Heart right ventricle (tissue), 16 donors: Measurements from ENCODE around the gene PRIM1. TPM values are rescaled to one million over a fixed set of nuclear protein-coding genes. Genes with fewer than 3 reads are reported as not detected.

ENCODE experiments used
- ATAC-seq, 8 donors: fragments of 200-7000 bp; cut with Tn5 transposase; one replicate each; pipeline ENCODE4 v1.9.1; 2020; ENCODE audit warnings: mild to moderate bottlenecking in 8 of 8, moderate library complexity in 8 of 8, moderate number of reproducible peaks in 1 of 8
- DNase-seq, 2 donors: peaks; one replicate each; pipeline ENCODE4 v3.0.0-alpha.2; 2020
- H3K27ac ChIP-seq, 10 donors: fragments of 200-600 bp; sonication (generic) in 2 of 10; one replicate each; pipeline versions ENCODE4 v1.5.0 to v1.8.0; 2020 to 2022; ENCODE audit warnings: mild to moderate bottlenecking in 3 of 10
- H3K27me3 ChIP-seq, 7 donors: fragments of 200-600 bp; one replicate each; pipeline ENCODE4 v1.8.0; 2021 to 2022; ENCODE audit warnings: mild to moderate bottlenecking in 2 of 7
- H3K36me3 ChIP-seq, 9 donors: fragments of 200-600 bp; sonication (generic) in 1 of 9; one replicate each; pipeline versions ENCODE4 v1.5.0 to v1.8.0; 2020 to 2022; ENCODE audit warnings: mild to moderate bottlenecking in 2 of 9
- H3K4me1 ChIP-seq, 9 donors: fragments of 200-600 bp; sonication (generic) in 1 of 9; one replicate each; pipeline versions ENCODE4 v1.5.0 to v1.8.0; 2020 to 2022; ENCODE audit warnings: mild to moderate bottlenecking in 4 of 9
- H3K4me3 ChIP-seq, 10 donors: fragments of 200-600 bp; sonication (generic) in 2 of 10; one replicate each; pipeline versions ENCODE4 v1.5.0 to v1.8.0; 2020 to 2022; ENCODE audit warnings: mild to moderate bottlenecking in 7 of 10, moderate library complexity in 2 of 10
- H3K9me3 ChIP-seq, 11 donors: fragments of 200-600 bp in 10 of 11; sonication (generic) in 2 of 11; one replicate each; pipeline versions ENCODE4 v1.5.0 to v1.8.0; 2013 to 2022; ENCODE audit warnings: mild to moderate bottlenecking in 2 of 11, control low read depth in 1 of 11, moderate library complexity in 1 of 11
- WGBS, 2 donors: extraction: QIAGEN DNeasy Blood & Tissue Kit; methylation state at CpG; one replicate each; pipeline ENCODE4 v1.1.7; 2013; ENCODE audit warnings: inconsistent platforms in 1 of 2; 5-methylcytosine and 5-hydroxymethylcytosine counted together
- intact Hi-C, 10 donors: fragments of 100-400 bp; cut with DNase I; formaldehyde crosslinking; loops; one replicate each; pipeline versions ENCODE4 v1.11.1 to v1.14.2; 2022
- polyA plus RNA-seq, 2 donors: library from polyadenylated mRNA; stranded (reverse); fragments of 200-250 nt; gene quantifications; one replicate each; pipeline ENCODE4 v1.2.3, GENCODE V29; 2013
- total RNA-seq, 10 donors: library from RNA; stranded (reverse); fragmentation: NEBNext Ultra II Directional in 3 of 10; extraction: Animal tissue kit (Norgen Biotek cat#: 25700) in 3 of 10; gene quantifications; one replicate each; pipeline versions ENCODE4 v1.2.1 to v1.2.4, GENCODE V29; 2021 to 2023
- TF ChIP-seq, protein P1 (sequence below), 9 donors: fragments of 200-600 bp; sonication (generic) in 2 of 9; IDR thresholded peaks; one replicate each; pipeline versions ENCODE4 v1.5.0 to v1.8.0; 2021 to 2022; ENCODE audit warnings: antibody characterized with exemption in 9 of 9, mild to moderate bottlenecking in 5 of 9, moderate library complexity in 1 of 9
- donor health status: Arrhythmogenic right ventricular cardiomyopathy.
- donor health status: ischemic (EF 13 %, LVEDD 7.1; RV severe dilation, severe dysfunction).
- donor health status: healthy with polysubstance abuse.
- donor health status: DM: no; HTN: yes; CAD: no.
- donor health status: DM: no; HTN: no; CAD: no.
- donor health status: ischemic (EF 25% LVEDD 6.9; RV normal size, moderate dysfunction).
- donor health status: ischemic (EF 25% LVEDD 5.7; RV mildly dilated, moderate dysfunction).
- donor health status: healthy.
- donor health status: DM: yes; HTN: yes; CAD: no.
- donor health status: Ischemic cardiomyopathy.
- donor health status: ischemic (EF 35%, LVEDD 5.7; RV mildly dilated, moderate dysfunction).
- donor health status: nonischemic (EF 11% LVEDD 7.7; RV severe dilation, severe dysfunction).
- donor health status: DM: yes; HTN: yes; CAD: no.
- donor health status: PGD.
- donor health status: ischemic (EF 29% LVEDD 5.4; RV normal size, mild dysfunction).
- donor health status: nonischemic (EF 23%, LVEDD 6.1; RV moderate dilation, normal function).

The PRIM1 gene
- total and polyA plus RNA-seq, 12 donors: 1.8 to 4.7 (median 3.0) TPM

DNA sequence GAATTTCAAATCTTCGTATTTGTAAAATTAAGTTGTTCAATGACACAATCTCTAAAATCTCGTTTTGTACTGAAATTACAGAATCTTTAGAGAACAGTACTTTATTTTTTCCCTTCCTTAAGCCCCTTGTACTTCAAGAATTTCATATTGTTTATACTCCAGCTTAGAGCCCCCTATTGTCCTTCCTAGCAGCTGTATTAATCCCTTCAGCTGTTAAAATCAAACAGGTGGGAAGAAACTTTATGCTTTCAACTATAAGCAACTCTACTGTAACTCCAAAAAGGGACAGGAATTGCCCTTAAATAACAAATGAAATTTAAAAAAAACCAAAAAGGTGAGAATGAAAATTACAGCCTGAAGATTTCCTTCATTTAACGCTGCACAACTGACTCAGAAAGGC is 28.8 kb downstream of the PRIM1 start:
- Histone ChIP-seq H3K4me1 (peaks cover 24 to 67% (median 60%) of the 10 kb centered on the region in 9 donors), H3K9me3 (no peaks in the 10 kb centered on the region), H3K27me3 (no peaks in the 10 kb centered on the region), H3K36me3 (peaks cover 0 to 47% (median 14%) of the 10 kb centered on the region in 9 donors), H3K27ac (peak overlapping the region in 8 of 10 donors; percentile 83 to 96 (median 94)), H3K4me3 (peak overlapping the region; percentile 71 to 99 (median 82))
- TF ChIP-seq, protein P1, sequence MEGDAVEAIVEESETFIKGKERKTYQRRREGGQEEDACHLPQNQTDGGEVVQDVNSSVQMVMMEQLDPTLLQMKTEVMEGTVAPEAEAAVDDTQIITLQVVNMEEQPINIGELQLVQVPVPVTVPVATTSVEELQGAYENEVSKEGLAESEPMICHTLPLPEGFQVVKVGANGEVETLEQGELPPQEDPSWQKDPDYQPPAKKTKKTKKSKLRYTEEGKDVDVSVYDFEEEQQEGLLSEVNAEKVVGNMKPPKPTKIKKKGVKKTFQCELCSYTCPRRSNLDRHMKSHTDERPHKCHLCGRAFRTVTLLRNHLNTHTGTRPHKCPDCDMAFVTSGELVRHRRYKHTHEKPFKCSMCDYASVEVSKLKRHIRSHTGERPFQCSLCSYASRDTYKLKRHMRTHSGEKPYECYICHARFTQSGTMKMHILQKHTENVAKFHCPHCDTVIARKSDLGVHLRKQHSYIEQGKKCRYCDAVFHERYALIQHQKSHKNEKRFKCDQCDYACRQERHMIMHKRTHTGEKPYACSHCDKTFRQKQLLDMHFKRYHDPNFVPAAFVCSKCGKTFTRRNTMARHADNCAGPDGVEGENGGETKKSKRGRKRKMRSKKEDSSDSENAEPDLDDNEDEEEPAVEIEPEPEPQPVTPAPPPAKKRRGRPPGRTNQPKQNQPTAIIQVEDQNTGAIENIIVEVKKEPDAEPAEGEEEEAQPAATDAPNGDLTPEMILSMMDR (IDR thresholded peaks at IDR 0.05): no peak
- DNase-seq: no peak
- 43 to 53% methylated on average over 3 of the region's 3 CpGs for WGBS, 2 donors
- intact Hi-C loops: loop anchor here in 6 of 10 donors (2.0 to 10.0 kb wide), 5 partner anchors 35 to 89 kb away; partner anchors contain the start of genes PTGES3 (in 3 of the 6), ATP5F1B (in 2 of the 6) and BAZ2A (in 1 of the 6)
- ATAC-seq: no peak

GRCh38 chr12:56722832-56723231 is 29.3 kb downstream of the PRIM1 start:
- TF ChIP-seq, protein P1 (IDR thresholded peaks at IDR 0.05): no peak
- ATAC-seq (no peak), DNase-seq (no peak)
- no peaks in the 10 kb centered on the region for H3K9me3 ChIP-seq
- H3K4me1 ChIP-seq: peaks cover 24 to 68% (median 60%) of the 10 kb centered on the region in 9 donors
- H3K27ac ChIP-seq: peak overlapping the region in 5 of 10 donors; percentile 90 to 96 (median 95)
- H3K27me3 ChIP-seq: no peaks in the 10 kb centered on the region
- peaks cover 0 to 47% (median 14%) of the 10 kb centered on the region in 9 donors for H3K36me3 ChIP-seq
- 64 to 83% methylated on average over 4 of the region's 4 CpGs for WGBS, 2 donors
- intact Hi-C loops: loop anchor here in 6 of 10 donors (2.0 to 10.0 kb wide), 5 partner anchors 34 to 88 kb away; partner anchors contain the start of genes PTGES3 (in 3 of the 6), ATP5F1B (in 2 of the 6) and BAZ2A (in 1 of the 6)
- peak overlapping the region in 9 of 10 donors; percentile 74 to 99 (median 86) for H3K4me3 ChIP-seq

GRCh38 chr12:56721721-56722120 is 30.4 kb downstream of the PRIM1 start:
- Histone ChIP-seq H3K27ac (peak overlapping the region in 7 of 10 donors; percentile 17 to 96 (median 90)), H3K4me3 (peak overlapping the region in 5 of 10 donors; percentile 17 to 99 (median 86)), H3K4me1 (peaks cover 24 to 78% (median 65%) of the 10 kb centered on the region in 9 donors), H3K27me3 (no peaks in the 10 kb centered on the region), H3K36me3 (peaks cover 0 to 53% (median 14%) of the 10 kb centered on the region in 9 donors), H3K9me3 (no peaks in the 10 kb centered on the region)
- TF ChIP-seq, protein P1 (IDR thresholded peaks at IDR 0.05): no peak
- 22 to 24% methylated on average over 2 of the region's 2 CpGs for WGBS, 2 donors
- no peak for DNase-seq
- no peak for ATAC-seq
- intact Hi-C loops: loop anchor here in 6 of 10 donors (2.0 to 10.0 kb wide), 5 partner anchors 33 to 87 kb away; partner anchors contain the start of genes PTGES3 (in 3 of the 6), ATP5F1B (in 2 of the 6) and BAZ2A (in 1 of the 6)

DNA sequence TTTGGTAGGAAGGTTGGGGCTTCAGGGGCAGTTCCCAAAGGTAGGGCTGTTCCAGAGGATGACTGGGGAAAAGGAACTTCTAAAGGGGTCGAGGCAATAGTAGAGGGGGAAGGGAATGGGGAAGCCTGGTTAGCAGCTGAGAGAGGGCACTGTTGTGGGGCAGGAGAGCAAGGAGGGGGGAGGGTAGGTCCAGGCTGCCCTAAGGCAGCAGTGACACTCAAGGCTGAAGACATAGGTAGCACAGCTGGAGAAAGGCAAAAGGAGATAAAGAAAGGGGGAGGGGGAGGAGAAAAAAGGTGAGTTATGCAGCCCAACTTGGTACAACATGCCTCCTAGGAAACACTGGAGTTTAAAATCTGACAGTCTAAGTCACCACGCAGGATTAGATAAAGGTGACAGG is 30.9 kb downstream of the PRIM1 start:
- DNase-seq: no peak
- Histone ChIP-seq H3K4me3 (peak overlapping the region in 4 of 10 donors; percentile 7 to 99 (median 52)), H3K4me1 (peaks cover 24 to 82% (median 64%) of the 10 kb centered on the region in 9 donors), H3K36me3 (peaks cover 0 to 58% (median 14%) of the 10 kb centered on the region in 9 donors), H3K9me3 (no peaks in the 10 kb centered on the region), H3K27me3 (no peaks in the 10 kb centered on the region), H3K27ac (peak overlapping the region in 6 of 10 donors; percentile 17 to 96 (median 92))
- ATAC-seq: no peak
- intact Hi-C loops: loop anchor here in 5 of 10 donors (5.0 to 10.0 kb wide), 4 partner anchors 34 to 86 kb away; partner anchors contain the start of genes ATP5F1B (in 2 of the 5), PTGES3 (in 2 of the 5) and BAZ2A (in 1 of the 5)
- TF ChIP-seq, protein P1 (IDR thresholded peaks at IDR 0.05): no peak
- 32 to 50% methylated on average over 2 of the region's 2 CpGs for WGBS, 2 donors
